ENCODE data around the gene INAFM1.

Gene INAFM1

DNA sequence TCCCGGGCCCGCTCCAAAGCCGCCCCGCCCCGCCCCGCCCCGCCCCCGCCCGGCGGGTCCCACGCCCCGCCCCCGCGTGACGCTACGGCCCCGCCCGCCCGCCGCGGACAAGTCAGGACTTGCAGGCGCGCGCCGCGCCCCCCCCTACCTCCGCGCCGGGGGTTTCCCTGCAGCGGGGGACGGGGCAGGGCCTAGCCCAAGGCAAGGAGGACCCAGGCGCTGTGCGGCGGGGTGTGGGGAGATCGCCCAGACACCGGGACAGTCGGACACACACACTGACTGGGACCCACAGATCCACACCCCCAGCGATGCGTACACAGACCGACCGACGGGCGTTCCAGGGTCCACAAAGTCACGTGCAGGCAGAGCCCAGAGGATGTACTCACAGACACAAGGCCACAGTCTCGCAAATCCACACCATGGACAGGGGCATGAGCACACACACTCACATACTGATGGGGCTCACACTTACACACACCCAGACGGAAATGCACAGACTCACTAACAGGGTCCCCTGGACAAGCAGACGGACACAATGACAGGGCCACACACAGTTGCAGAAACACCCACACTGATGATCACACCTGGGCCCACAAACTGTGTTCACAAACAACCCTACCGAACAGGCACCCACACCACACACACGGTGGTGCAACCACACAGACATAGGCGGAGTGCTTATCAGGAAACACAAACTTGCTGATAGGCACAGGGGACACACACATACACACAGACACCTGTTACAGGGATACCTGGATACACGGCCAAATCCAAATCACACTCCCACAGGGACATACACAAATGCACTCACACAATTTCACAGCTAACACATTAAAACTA lies 43.2 kb upstream of the INAFM1 start:
- H3K27me3 Mint-ChIP-seq (ENCODE audit: low read depth, poor library complexity), result peaks cover 14% of the 10 kb centered on the region
- no peak for TF ChIP-seq CTCF (IDR thresholded peaks at IDR 0.05)
- peaks cover 19% of the 10 kb centered on the region for H3K4me1 Mint-ChIP-seq
- peak; percentile 93 for DNase-seq
- no peaks in the 10 kb centered on the region for H3K9me3 Mint-ChIP-seq
- peak overlapping the region; percentile 62 for H3K27ac Mint-ChIP-seq
- H3K36me3 Mint-ChIP-seq (ENCODE audit: low read depth), result no peaks in the 10 kb centered on the region
- H3K4me3 Mint-ChIP-seq, result peak overlapping the region; percentile 80

DNA sequence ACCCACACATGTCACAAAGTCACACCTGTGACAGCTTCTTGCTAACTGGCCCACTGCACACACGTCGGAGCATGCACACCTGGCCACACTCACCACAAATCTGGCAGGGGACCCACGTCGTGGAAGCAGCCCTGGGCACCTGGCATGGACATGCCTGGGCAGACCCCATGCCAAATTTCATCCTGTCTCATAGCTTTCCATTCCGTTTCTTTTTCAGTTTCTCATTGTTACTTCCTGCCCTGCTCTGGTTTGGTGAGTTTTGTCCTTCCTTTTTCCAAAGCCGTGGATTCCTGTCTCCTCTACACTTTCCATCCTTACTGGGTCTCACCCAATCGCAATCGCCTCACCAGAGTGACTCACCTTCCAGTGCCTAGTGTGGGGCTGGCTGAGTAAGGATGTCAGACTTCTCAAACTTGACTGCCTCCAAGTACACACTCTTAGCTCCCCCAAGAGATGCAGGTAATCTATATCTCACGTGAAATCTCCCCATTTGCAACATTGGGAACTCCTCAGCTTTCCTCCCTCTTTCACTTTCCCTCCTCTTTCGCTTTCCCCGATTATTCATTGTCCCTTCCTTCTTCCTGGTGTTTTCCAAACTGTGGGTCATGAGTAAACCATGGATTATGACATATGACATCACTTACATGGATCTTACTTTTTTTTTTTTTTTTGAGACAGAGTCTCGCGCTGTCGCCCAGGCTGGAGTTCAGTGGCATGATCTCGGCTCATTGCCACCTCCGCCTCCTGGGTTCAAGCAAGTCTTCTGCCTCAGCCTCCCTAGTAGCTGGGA lies 42.1 kb upstream of the INAFM1 start:
- Mint-ChIP-seq H3K4me1 (peaks cover 19% of the 10 kb centered on the region), H3K4me3 (peak overlapping the region; percentile 80), H3K27ac (peak overlapping the region; percentile 62)

DNA sequence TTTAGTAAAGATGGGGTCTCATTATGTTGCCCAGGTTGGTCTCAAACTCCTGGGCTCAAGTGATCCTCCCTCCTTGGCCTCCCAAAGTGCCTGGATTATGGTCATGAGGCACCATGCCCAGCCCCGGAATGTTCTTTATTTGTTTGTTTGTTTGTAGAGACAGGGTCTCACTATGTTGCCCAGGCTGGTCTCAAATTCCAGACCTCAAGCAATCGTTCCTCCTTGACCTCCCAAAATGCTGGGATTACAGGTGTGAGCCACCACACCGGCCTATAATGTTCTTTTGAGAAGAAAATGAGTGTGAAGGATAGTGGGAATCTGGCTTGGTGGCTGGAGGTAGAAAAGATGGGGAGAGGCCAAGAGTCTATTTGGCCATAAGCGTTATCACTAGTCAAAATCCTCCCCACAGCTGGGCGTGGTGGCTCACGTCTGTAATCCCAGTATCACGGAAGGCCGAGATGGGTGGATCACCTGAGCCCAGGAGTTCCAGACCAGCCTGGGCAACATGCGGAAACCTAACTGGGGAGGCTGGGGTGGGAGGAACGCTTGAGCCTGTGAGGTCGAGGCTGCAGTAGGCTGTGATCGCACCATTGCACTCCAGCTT lies 38.5 kb upstream of the INAFM1 start:
- Mint-ChIP-seq H3K27me3 (ENCODE audit: low read depth, poor library complexity) (peaks cover 40% of the 10 kb centered on the region), H3K4me3 (no peak overlapping the region), H3K4me1 (peaks cover 26% of the 10 kb centered on the region), H3K9me3 (no peaks in the 10 kb centered on the region), H3K36me3 (ENCODE audit: low read depth) (no peaks in the 10 kb centered on the region), H3K27ac (peak overlapping the region; percentile 62)
- no peak for DNase-seq
- TF ChIP-seq CTCF (IDR thresholded peaks at IDR 0.05), result no peak

More for the DNA sequence above, 42.1 kb upstream of the INAFM1 start:
- peaks cover 22% of the 10 kb centered on the region for H3K27me3 Mint-ChIP-seq (ENCODE audit: low read depth, poor library complexity)
- no peak for TF ChIP-seq CTCF (IDR thresholded peaks at IDR 0.05)
- no peak for DNase-seq
- H3K36me3 Mint-ChIP-seq (ENCODE audit: low read depth), result no peaks in the 10 kb centered on the region
- H3K9me3 Mint-ChIP-seq, result no peaks in the 10 kb centered on the region

DNA sequence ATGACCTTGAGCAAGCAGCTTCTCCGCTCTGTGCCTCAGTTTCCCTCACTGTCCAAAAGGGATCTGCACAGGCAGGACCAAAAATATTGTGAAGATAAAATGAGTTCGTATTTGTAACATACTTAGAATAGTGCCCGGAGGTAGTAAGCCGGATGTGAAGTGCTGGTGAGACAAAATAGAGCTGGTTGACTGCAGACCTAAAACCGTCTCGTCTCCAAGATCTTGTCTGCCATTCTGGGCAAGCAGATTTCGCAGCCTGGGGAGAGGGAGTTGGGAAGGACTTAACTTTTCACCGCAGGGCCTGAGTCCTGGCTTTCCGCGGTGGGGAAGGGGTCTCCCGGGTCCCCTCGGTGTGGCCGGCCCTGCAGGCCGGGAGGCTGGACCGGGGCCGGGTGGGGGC lies 35.5 kb upstream of the INAFM1 start:
- no peak for TF ChIP-seq CTCF (IDR thresholded peaks at IDR 0.05)

GRCh38 chr19:47239610-47240296 lies 34.9 kb upstream of the INAFM1 start:
- Mint-ChIP-seq H3K27me3 (ENCODE audit: low read depth, poor library complexity) (peaks cover 38% of the 10 kb centered on the region), H3K36me3 (ENCODE audit: low read depth) (no peaks in the 10 kb centered on the region), H3K4me3 (peak overlapping the region; percentile 64), H3K4me1 (peaks cover 7% of the 10 kb centered on the region), H3K9me3 (no peaks in the 10 kb centered on the region), H3K27ac (no peak overlapping the region)
- no peak for TF ChIP-seq CTCF (IDR thresholded peaks at IDR 0.05)
- peak; percentile 83 for DNase-seq

More for the DNA sequence above, 35.5 kb upstream of the INAFM1 start:
- Mint-ChIP-seq H3K4me1 (peaks cover 7% of the 10 kb centered on the region), H3K4me3 (peak overlapping the region; percentile 78), H3K9me3 (no peaks in the 10 kb centered on the region), H3K36me3 (ENCODE audit: low read depth) (no peaks in the 10 kb centered on the region), H3K27ac (no peak overlapping the region), H3K27me3 (ENCODE audit: low read depth, poor library complexity) (peaks cover 33% of the 10 kb centered on the region)
- no peak for DNase-seq
